ENCODE results near the gene CAV3. TPM values are rescaled to one million over a fixed set of nuclear protein-coding genes. Genes with fewer than 3 reads are reported as not detected.

CAV3 gene
- total and polyA plus RNA-seq, 9 donors = 0.15 to 0.23 TPM; not detected in 7

DNA sequence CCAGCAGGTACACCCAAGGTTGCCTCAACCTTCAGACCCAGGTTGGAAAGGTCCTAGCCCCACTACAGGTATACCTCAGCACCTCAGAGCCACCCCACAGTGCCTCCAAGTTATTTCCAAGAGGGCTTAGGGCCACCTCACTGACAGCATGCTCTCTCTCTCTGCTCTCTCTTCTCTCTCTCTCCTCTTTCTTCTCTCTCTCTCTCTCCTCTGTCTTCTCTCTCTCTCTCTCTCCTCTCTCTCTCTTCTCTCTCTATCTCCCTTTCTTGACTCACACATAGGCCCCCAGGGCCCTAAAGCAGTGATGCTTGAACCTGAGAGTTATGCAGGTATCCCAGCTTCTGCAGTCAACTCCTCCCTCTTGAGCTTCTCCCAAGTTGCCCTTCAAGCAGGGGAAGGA lies 4.2 kb downstream of the CAV3 start:
- intact Hi-C loops (cut with DNase I) = no loop called here
- Histone ChIP-seq H3K27ac (no peak overlapping the region), H3K9me3 (no peaks in the 10 kb centered on the region), H3K4me3 (no peak overlapping the region), H3K36me3 (no peaks in the 10 kb centered on the region), H3K27me3 (no peaks in the 10 kb centered on the region), H3K4me1 (ENCODE audit: insufficient read depth) (peaks cover 7% of the 10 kb centered on the region)
- DNase-seq = no peak
- TF ChIP-seq EP300 (IDR thresholded peaks at IDR 0.05) = no peak
- TF ChIP-seq, protein P1, sequence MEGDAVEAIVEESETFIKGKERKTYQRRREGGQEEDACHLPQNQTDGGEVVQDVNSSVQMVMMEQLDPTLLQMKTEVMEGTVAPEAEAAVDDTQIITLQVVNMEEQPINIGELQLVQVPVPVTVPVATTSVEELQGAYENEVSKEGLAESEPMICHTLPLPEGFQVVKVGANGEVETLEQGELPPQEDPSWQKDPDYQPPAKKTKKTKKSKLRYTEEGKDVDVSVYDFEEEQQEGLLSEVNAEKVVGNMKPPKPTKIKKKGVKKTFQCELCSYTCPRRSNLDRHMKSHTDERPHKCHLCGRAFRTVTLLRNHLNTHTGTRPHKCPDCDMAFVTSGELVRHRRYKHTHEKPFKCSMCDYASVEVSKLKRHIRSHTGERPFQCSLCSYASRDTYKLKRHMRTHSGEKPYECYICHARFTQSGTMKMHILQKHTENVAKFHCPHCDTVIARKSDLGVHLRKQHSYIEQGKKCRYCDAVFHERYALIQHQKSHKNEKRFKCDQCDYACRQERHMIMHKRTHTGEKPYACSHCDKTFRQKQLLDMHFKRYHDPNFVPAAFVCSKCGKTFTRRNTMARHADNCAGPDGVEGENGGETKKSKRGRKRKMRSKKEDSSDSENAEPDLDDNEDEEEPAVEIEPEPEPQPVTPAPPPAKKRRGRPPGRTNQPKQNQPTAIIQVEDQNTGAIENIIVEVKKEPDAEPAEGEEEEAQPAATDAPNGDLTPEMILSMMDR (IDR thresholded peaks at IDR 0.05) = no peak
- no peak for TF ChIP-seq POLR2A (IDR thresholded peaks at IDR 0.05)

DNA sequence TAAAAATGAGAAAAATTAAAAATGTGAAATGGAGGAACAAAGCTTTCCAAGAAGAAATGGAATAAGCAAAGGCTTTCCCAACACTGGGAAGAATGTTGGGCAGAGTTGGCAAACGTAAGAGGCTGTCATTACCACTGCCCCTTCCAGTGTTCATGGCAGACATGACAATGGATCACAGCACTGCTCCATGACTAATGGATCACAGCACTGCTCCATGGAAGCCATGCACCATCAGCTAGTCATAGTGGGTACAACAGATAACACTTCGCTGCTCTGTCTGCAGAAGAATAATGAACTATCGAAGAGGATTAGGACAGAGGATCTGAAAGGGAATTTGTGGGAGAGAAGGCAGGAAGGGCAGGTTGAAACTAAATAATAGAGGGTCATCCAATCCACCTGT lies 5.0 kb downstream of the CAV3 start:
- WGBS, 3 donors = 79 to 93% (median 81%) methylated on average over 3 of the region's 3 CpGs
- Histone ChIP-seq H3K9me3 (no peaks in the 10 kb centered on the region), H3K27ac (no peak overlapping the region), H3K27me3 (no peaks in the 10 kb centered on the region), H3K4me3 (no peak overlapping the region), H3K4me1 (ENCODE audit: insufficient read depth) (peaks cover 7% of the 10 kb centered on the region), H3K36me3 (no peaks in the 10 kb centered on the region)
- no peak for DNase-seq
- intact Hi-C loops (cut with DNase I) = no loop called here
- TF ChIP-seq, protein P1 (IDR thresholded peaks at IDR 0.05) = no peak
- TF ChIP-seq POLR2A (IDR thresholded peaks at IDR 0.05) (no peak), EP300 (IDR thresholded peaks at IDR 0.05) (no peak)

DNA sequence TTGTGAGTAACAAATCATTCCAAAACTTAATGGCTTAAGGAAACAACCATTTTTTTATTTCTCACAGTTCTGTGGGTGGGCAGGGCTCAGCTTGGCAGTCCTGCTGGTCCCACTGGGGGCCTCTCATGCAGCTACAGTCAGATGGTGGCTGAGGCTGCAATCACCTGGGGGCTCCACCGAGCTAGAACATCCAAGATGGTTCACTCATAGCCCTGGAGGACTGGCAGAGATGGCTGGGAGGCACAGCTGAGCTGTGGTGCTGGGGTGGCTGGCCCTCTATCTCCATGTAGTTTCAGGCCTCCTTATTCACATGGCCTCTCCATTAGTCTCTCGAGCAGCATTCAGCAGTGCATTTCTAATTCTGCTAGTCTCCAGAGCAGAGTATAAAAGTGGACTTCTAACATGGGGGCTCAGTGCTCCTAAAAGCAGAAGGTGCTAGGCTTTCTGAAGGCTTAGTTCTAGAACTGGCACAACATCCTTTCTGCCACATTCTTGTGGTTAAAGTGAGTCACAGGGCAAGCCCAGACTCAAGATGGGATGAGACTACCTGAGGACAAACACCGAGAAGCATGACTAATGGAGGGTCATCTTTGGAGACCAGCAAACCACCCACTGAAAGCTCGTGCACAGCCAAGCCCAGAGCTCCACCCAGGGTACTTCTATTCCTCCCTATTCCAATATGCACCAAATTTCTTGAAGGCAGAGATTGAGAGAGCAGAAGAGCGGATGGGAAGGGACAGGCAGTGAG lies 6.3 kb downstream of the CAV3 start:
- Histone ChIP-seq H3K4me1 (ENCODE audit: insufficient read depth) (peaks cover 7% of the 10 kb centered on the region), H3K27ac (no peak overlapping the region), H3K27me3 (no peaks in the 10 kb centered on the region), H3K36me3 (no peaks in the 10 kb centered on the region), H3K9me3 (no peaks in the 10 kb centered on the region), H3K4me3 (no peak overlapping the region)
- intact Hi-C loops (cut with DNase I) = no loop called here
- WGBS, 3 donors = 76 to 87% (median 85%) methylated on average over 5 of the region's 5 CpGs
- no peak for DNase-seq
- TF ChIP-seq POLR2A (IDR thresholded peaks at IDR 0.05) = no peak
- TF ChIP-seq EP300 (IDR thresholded peaks at IDR 0.05) = no peak
- TF ChIP-seq, protein P1 (IDR thresholded peaks at IDR 0.05) = no peak

DNA sequence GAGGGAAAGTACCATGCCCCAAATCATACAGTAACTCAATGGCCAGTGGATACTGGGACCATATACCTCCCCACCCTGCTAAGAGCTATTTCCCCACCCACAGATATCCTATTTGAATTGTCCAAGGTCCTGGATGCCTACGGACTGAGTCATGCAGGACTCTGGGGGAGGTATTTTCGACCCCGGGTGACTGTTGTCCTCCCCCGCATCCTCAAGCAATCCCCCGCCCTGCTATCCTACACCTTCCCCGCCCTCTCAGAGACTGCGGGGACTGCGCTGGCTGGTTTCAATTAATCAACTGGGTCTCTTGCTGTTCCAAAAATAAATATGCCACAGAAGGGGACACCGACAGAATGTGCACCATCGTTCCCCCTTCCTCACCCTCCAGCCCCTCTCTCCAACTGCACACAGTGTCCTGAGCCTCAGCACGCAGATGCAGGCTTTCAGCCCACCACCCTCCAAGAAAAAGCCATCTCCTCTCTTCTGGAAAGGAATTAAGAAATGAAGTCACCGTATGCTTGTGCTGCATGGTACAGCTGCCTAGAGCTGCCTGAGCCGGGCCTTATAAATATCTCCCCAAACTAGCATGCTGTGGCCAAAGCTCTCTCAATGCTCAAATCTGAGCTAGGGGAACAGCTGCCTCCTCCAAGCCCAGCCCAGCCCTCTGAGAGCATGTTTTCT lies 8.1 kb downstream of the CAV3 start:
- H3K36me3 ChIP-seq = no peaks in the 10 kb centered on the region
- H3K27me3 ChIP-seq = no peaks in the 10 kb centered on the region
- H3K4me3 ChIP-seq = no peak overlapping the region
- intact Hi-C loops (cut with DNase I) = no loop called here
- 0 to 6% (median 2%) methylated on average over 13 of the region's 13 CpGs for WGBS, 3 donors
- no peak overlapping the region for H3K27ac ChIP-seq
- H3K9me3 ChIP-seq = no peaks in the 10 kb centered on the region
- peak; percentile 43 to 56 (median 53) for DNase-seq
- TF ChIP-seq POLR2A (IDR thresholded peaks at IDR 0.05) (no peak), EP300 (IDR thresholded peaks at IDR 0.05) (no peak)
- TF ChIP-seq, protein P1 (IDR thresholded peaks at IDR 0.05) = no peak
- H3K4me1 ChIP-seq (ENCODE audit: insufficient read depth) = peaks cover 7% of the 10 kb centered on the region

Data from ovary (tissue), 9 donors.